Stimulated activated CD8-positive, alpha-beta memory T cell treated with anti-CD3 and anti-CD28 coated beads, Interleukin-12 subunit alpha, Interleukin-12 subunit beta, amount 100 ng/mL, for 24 hours (primary cell): ENCODE data around the gene FAM234B.

Source experiments
- DNase-seq: peaks from one replicate; pipeline ENCODE4 v3.0.0-alpha.2; 2020; ENCODE audit errors: extremely low read depth

FAM234B gene, protein sequence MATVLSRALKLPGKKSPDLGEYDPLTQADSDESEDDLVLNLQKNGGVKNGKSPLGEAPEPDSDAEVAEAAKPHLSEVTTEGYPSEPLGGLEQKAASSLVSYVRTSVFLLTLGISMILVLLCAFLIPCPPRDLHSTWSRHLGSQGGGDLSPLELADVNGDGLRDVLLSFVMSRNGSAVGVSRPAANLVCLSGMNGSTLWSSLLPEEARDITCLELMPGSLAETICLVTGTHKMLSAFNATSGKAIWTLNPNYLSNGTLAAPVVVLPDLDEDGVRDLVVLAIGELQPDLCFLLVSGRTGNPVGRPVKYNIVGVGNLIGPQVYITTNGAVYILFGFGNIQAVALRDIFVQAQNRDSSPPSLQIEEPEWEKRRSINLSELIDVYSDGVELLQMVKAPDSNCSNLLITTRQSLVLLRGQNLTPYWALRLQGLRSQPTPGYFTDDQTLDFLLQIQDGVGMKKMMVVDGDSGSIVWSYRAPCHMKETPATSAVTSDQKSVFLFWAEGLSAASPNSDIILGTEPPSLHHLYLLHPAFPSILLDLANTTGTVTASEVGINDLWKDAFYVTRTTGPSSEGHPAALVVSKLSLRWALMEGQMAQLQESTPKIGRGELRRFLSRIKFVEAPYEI

DNA sequence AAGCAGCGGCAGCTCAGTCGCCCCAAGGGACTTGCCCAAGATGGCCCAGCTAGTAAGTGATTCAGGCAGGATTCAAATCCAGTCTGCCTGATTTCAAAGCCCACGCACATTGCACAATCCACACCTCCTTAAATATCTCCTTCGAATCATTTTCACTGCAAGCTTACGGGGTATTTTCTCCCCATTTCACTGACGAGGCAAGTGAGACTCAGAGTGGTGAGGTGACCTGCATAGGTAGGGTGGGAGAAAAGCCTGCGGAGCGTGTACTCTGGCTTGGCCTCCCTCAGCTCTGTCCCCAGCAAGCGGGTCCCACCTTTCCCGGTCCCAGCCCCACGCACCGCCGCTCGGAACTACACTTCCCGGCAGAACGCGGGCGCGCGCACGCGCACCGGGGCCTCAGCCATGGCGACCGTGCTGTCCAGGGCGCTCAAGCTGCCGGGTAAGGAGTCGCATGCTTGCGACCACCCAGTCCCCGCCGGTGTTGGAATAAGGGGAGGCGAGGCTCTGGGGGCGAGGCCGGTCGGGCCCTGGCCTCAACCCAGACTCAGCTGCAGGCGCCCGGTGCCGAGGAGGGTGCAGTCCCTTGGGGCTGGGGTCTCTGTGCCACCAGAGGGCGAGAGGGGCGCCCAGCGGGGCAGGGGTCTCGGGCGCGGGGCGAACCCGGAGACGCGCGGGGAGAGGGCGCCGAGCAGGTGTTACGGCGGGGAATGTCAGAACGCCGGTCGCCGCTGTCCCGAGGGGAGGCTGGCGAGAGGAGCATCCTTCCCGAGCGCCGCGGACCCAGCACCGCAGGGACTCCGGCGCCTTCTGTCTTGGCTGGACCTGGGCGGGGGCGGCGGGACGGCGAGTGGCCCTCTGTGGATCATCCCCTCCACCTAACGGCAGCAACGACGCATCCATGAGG is at the start of gene FAM234B:
Gene FAM234B, plus strand, starts transcription at position 380 of the 904 bp plus-strand sequence. Its CDS starts 23 bp downstream, at position 403.
- DNase-seq: peak; percentile 36

DNA sequence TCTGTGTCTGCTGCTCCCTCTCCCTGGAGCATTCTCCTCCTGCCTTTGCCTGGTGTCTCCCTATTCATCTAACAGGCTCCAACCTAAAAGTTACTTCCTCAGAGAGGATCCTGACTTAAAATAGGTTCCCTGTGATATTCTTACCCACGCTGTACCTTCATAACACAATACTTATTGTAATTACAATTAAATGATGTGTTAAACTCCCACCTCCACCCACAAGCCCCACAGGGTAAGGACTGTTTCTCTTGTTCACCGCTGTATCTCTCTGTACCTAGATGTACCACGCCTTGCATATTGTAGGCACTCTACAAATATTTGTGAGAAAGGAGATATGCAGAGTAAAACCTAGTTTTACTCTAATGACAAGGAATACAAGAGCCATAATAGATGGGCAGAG is 49.1 kb upstream of the FAM234B start:
- no peak for DNase-seq

DNA sequence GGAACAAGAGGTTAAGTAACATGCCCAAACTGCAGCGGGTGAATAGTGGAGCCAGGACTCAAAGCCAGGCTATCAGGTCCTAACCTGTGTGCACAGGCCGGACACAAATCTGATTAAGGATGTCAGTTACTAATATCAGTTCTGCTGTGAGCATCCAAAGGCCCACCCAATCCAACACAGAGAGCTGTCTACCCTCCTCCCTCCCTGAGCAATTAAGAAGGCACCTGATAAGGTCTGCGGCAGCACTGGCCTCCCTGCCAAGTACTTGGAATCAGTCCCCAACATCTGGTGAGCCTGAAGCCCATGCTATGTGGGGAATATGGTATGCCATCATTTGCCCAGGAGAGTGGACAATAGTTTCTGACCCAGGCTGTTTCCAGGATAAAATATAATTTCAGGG is 48.0 kb upstream of the FAM234B start:
- DNase-seq: no peak

DNA sequence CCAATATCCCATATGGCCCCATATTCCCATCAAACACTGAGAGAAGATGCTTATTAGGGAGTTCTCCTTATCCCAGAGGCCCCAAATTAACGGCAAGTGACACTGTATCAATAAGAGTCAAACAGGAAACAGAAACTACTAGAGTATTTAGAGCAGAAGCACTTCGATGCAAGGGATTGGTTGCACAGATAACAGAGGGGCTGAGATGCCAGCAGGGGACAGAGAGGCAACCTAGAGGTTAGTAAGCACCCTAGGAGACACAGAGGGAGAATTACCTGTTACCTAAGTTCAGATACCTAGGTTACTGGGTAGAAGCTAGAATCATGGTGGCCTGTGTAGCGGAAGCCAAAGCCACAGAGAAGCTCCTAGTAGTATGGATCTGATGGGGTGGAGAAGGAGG is 47.0 kb upstream of the FAM234B start:
- no peak for DNase-seq

DNA sequence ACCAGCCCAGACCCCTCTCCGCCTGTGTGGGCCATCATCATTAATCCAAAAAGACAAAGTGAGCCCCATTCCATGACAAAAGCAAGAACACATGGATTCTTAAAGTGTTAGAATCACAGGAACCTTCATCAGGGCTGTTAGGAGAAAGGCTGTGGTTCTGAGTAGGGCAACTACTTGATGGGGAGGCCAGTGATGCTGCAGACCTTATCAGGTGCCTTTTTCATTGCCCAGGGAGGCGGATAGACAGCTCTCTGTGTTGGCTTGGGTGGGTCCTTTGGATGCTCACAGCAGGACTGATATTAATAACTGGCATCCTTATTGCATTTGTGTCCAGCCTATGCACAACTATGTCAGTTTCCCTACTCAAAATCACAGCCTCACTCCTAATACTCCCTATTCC is 46.4 kb upstream of the FAM234B start:
- DNase-seq: no peak

DNA sequence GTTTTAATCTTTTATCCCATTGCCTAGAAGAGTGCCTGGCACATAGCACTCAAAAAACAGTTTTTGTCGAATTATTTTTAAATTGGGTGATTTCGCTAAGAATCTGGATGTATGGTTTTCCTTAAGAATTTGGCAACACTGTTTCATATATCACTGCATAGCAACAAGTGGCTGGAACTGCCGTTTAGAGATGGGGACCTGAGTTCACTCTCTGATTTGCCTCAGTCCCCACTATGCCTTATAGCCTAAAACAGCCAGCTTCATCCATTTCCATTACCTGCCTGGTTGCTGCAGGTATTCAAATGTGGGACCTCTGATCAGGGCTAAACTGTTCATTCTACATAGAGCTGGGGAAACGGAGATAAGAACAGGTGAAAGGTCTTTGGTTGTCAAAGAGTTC is 45.9 kb upstream of the FAM234B start:
- no peak for DNase-seq

DNA sequence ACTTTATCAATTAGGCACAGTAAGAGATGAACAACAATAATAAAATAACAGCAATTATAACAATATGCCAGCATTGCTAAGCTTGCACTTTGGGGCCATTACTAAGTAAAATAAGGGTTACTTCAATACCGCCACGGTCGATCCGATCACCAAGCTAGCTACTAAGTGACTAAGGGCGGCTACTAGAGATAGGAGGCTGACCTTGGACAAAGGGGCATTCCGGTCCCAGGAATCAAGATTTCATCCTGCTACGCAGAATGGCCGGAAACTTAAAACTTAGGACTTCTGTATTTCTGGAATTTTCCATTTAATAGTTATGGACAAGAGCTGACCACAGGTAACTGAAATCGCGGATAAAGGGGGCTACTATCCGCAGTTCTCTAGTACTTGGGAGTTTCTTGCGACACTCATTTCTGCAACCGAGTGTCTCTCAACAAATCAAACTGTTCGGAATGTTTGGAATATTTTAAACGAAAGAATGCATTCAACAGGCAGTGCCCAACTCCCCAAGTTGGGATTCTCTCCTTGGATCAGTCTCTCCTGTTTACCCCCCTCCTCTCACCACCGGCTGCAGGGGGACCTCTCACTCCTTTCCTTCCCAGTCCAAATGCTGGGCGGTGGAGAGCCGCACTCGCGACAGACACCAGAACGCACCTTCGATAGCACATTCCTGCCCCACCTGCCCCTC is 44.8 kb upstream of the FAM234B start:
- DNase-seq: no peak

DNA sequence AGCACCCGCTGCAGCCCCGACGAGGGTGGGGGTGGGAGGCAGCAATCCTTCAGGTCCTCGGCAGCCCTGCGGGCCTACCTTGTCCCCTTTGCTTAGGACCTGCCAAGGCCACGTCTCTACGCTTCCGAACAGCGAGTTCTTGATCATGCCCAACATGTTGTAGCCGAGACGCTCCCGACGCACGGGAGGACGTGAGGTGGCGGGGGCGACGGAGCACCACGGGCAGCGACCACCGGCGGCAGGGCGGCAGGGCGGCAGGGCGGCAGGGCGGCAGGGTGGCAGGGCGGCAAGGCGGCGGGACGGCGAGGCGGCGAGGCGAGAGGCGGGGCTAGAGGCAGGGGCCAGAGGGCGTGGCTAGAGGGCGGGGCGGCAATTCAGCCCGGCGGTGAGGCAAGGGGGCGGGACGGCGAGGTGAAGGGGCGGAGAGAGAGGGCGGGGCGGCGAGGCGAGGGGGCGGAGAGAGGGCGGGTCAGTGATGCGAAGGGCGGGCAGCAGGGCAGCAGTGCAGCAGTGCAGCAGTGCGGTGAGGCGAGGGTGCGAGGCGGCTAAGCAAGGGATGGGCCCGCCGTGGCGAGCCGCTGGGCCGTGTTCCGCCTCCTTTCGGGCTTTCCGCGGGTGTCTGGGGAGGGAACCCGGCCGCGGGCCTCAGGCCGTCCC is 44.1 kb upstream of the FAM234B start, which contains the start of gene HEBP1:
Gene HEBP1, minus strand, starts transcription at position 307 of the 657 bp plus-strand sequence. Its CDS starts 151 bp downstream, at position 156.
- DNase-seq: peak; percentile 84

DNA sequence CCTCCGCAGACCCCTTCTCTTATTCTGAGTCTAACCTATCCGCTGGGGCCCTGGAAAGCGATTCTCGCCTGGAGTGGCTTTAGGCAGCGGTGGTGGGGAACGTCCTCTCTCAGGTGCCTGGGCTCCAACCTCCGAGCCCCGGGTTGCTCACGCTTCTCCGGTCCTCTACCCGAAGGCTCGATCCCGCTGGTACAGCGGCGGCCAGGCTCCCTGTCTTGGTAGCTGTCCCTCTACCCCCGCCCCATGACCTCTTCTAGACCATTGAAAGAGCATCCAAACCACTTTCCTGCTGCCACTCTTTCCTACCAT is 43.6 kb upstream of the FAM234B start:
- no peak for DNase-seq

DNA sequence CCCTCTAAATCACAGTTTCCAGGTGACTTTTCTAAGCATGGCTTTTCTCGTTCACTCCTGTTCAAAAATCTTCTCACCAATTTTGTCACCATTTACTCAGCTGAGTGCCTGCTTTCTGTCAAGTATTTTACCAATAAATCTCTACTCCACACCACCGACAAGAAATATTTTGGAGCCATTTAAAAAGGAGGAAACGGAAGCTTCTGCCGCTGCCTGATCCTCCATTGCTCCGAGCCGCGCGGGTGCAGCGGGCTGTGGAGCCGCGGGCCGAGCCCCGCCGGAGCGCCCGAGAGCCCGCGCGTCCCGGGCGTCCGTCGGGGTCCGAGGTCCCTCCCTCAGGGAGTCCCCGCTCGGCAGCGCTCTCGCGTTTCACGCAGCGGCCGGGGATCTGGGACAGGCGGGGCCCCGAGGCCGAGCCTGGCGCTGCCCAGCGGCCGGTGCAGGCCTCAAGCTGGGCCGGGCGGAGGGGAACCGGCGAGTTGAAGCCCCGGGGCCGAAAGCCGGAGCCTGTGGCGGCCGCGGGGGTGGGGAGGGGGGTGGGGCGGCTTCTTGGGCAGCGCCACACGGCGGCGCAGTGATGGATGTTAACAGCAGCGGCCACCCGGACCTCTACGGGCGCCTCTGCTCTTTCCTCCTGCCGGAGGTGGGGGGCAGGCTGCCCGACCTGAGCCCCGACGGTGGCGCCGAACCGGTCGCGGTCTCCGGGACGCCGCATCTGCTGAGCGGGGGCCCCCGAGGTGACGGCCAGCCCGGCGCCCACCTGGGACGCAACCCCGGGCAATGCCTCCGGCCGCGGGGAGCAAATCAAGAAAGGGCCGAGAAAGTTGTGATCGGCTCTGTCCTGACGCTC is 43.0 kb upstream of the FAM234B start:
- DNase-seq: no peak

DNA sequence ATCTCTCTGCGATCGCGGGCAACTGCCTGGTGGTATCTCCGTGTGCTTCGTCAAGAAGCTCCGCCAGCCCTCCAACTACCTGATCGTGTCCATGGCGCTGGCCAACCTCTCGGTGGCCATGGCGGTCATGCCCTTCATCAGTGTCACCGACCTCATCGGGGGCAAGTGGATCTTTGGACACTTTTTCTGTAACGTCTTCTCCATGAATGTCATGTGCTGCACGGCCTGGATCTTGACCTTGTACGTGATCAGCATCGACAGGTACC is 42.5 kb upstream of the FAM234B start:
- DNase-seq: no peak

DNA sequence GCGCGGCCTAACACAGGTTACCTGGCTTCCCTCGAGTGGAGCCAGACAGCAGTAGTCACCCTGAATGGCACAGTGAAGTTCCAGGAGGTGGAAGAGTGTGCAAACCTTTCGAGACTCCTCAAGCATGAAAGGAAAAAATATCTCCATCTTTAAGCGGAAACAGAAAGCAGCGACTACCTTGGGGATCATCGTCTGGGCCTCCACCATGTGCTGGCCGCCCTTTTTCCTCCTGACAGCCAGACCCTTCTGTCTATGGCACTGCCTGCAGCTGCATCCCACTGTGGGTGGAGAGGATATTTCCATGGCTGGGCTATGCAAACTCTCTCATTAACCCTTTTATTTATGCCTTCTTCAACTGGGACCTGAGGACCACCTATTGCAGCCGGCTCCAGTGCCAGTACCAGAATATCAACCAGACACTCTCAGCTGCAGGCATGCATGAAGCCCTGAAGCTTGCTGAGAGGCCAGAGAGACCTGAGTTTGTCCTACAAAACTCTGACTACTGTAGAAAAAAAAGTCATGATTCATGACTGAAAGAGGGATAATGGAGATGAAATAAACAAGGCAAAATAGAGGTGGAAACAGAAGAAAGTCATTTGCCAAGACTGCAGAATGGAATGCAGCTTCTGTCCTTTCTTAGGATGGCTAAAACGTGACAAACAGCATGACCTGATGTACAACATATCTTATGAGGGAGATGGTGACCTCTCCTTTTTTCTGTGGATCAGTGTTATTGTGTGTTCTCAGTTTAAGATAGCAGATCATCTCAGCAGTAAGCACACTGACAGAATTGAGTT is 41.7 kb upstream of the FAM234B start:
- DNase-seq: no peak

DNA sequence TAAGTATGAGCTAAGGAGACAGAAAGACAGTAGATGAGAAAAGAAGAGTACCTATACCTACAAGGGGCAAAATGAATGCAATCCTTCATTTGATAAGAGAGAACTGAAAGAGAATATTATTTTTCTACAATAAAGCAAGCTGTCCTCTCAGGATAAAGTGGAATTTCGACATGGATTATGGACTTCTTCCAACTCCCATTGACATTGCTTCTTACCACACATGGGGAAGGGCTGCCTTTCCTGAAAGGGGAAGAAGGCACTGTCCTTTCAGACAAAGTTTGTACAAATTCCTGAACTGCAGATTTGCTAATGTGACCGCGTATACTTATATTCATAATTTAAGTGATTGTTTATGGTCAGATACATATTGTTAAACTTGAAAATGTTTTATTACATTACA is 39.8 kb upstream of the FAM234B start:
- DNase-seq: no peak

DNA sequence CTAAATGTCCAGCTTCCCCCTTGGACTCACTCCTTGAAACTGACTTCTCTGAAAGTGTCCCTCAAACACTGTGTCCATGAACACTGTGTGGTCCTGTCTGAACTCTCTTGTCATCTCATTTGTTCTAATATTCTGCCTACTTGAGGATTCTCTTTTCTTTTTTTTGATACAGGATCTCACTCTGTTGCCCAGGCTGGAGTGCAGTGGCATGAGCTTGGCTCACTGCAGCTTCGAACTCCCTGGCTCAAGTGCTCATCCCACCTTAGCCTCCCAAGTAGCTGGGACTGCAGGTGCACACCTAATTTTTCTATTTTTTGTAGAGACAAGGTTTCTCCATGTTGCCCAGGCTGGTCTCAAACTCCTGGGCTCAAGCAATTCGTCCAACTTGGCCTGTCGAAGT is 39.2 kb upstream of the FAM234B start:
- no peak for DNase-seq

DNA sequence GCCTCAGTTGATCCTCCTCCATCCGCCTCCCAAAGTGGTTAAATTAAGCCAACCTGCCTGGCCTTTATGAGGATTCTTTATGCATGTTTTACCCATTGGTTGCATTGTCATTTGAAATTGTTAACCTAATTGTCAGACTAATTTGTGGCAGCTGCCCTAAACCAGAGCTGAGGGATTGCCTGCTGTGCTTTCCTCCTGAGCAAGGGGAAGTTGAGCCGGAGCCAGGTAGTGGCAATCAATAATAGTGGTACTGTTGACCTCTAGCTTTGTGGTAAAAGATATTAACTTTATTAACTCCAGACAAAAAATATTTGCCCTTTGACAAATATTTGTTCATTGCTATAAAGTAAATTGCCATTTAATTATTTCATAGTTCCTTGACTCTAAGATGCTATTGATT is 38.5 kb upstream of the FAM234B start:
- DNase-seq: no peak

DNA sequence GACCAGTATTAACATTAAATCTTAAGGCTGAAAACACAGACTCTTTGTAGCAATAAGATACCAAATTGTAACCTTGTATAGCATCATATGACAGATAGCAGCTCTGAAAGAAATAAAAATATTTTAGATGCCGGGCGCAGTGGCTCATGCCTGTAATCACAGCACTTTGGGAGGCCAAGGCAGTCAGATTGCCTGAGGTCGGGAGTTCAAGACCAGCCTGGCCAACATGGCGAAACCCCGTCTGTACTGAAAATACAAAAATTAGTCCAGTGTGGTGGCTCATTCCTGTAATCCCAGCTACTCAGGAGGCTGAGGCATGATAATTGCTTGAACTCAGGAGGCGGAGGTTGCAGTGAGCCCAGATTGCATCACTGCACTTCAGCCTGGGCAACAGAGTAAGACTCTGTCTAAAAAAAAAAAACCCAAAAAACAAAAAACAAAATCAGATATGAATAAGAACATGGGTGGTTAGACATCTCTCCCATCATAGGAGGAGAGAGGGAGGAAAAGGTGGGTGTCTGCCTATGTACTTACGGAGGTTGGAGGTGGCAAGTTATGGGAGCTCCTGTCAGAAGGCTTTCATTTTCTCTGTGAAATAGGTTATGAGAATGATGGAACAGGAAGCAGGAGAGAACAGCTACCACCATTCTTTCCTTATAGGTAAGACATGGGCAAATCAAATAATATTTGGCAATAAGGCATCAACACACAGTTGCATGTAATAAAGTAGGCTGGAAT is 36.5 kb upstream of the FAM234B start:
- no peak for DNase-seq

DNA sequence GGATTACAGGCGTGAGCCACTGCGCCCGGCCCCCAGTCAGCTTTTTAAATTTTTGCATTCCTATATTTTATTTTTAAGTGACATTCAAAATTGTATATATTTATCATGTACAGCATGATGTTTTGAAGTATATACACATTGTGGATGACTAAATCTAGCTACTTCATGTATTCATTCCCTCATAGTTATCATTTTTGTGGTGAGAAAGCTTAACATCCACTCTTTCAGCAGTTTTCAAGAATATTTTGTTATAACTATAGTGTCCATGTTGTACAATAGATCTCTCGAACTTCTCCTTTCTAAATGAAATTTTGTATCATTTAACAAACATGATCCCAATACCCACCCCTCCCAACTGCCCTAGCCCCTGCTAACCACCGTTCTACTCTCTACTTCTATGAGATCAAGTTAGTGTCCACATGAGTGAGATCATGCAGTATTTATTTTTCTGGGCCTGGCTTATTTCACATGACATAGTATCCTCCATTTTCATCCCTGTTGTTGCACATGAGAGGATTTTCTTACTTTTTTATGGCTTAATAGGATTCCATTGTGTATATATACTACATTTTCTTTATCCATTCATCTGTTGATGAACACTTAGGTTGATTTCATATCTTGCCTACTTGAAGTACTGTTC is 35.3 kb upstream of the FAM234B start:
- DNase-seq: no peak

DNA sequence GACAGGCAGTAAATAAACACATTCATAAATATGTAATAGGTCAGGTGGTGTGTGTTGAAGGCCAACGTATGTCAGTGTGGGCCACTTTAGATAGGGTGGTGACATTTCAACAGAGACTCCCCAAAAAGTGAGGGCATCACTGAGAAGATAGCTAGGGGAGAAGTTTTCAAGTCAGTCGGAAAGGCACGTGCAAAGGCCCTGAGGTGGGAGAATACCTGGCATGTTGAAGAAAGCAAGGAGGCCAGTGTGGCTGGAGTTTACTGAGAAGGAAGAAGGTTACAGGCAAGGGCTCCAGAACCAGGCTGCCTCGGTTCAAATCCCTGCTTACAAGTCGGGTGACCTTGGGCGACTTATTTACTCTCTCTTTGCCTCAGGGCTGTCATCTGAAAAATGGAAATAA is 33.1 kb upstream of the FAM234B start:
- DNase-seq: no peak

DNA sequence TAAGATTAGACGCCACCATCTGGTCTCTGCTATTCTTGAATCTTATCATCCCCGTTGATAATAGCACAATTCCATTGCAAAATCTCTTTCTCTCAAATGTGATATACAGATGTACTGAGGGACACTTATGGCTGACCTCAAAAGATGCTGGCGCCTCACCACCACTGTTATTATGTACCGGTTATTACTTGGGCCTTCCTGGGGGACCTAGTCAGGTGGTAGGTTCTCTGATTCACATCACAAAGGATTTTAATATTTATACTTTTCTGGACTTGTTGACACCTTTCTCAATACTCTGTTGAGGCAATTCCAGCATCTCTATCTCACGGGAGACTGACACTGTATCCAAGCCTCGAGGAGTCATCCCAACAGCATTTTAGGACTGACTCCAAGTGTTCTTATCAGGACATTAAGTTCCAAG is 21.3 kb upstream of the FAM234B start:
- no peak for DNase-seq
